ENCODE data around the gene FHDC1.

The FHDC1 gene

GRCh38 chr4:152937336-152938236 lies 1.5 kb downstream of the FHDC1 start:
- no peak for TF ChIP-seq FOXP2 (optimal IDR thresholded peaks at IDR 0.05; ENCODE audit: control extremely low read depth, extremely low read length, insufficient read depth)
- no peak for TF ChIP-seq EZH2 (IDR thresholded peaks at IDR 0.05)
- TF ChIP-seq POLR2AphosphoS5 (IDR thresholded peaks at IDR 0.05; ENCODE audit: borderline replicate concordance, low read depth, low read length), result no peak
- DNase-seq (ENCODE audit: low read depth, low spot score), result no peak
- no peaks in the 10 kb centered on the region for H3K9me3 ChIP-seq (ENCODE audit: low read depth, low read length)
- no peak overlapping the region for H3K27ac ChIP-seq
- H3K36me3 ChIP-seq (ENCODE audit: insufficient read depth, low read length), result no peaks in the 10 kb centered on the region
- no peak overlapping the region for H3K9ac ChIP-seq (ENCODE audit: insufficient read length)
- H3K4me3 ChIP-seq, result peak overlapping the region; percentile 81

DNA sequence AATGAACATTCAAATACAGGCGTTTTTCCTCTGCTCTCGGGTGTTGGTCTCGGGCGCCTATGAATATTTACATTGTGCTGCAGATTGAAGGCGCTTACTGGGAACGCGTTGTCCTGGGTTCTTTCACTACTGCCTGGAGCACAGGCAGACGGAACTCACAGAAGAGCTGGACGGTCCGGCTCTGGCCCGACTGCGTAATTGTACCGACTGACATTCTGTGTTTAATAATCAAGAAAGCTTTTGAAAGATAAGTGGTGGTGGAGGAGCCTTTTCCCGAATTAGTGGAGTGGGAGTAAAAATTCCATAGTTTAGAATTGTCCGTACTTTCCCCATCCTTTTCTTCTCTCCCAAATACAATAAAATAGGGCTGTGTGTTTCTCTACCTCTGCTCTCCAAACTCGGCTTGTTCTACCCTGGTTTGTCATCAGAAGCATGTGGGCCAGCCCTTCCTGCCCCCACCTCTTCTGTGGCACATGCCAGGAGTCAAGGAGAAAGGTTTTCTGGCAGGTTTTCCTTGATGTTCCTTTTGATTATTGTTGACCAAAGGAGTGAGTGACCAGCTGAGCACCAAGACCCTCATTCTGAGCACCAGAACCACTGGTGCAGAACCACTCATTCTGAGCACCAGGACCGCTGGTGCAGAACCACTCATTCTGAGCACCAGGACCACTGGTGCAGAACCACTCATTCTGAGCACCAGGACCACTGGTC lies 2.3 kb downstream of the FHDC1 start:
- Histone ChIP-seq H3K36me3 (ENCODE audit: insufficient read depth, low read length) (no peaks in the 10 kb centered on the region), H3K4me3 (peak overlapping the region; percentile 81), H3K27ac (no peak overlapping the region), H3K9ac (ENCODE audit: insufficient read length) (no peak overlapping the region), H3K9me3 (ENCODE audit: low read depth, low read length) (no peaks in the 10 kb centered on the region)
- TF ChIP-seq EZH2 (IDR thresholded peaks at IDR 0.05) (peak; percentile 71), FOXP2 (optimal IDR thresholded peaks at IDR 0.05; ENCODE audit: control extremely low read depth, extremely low read length, insufficient read depth) (no peak)
- DNase-seq (ENCODE audit: low read depth, low spot score), result no peak

DNA sequence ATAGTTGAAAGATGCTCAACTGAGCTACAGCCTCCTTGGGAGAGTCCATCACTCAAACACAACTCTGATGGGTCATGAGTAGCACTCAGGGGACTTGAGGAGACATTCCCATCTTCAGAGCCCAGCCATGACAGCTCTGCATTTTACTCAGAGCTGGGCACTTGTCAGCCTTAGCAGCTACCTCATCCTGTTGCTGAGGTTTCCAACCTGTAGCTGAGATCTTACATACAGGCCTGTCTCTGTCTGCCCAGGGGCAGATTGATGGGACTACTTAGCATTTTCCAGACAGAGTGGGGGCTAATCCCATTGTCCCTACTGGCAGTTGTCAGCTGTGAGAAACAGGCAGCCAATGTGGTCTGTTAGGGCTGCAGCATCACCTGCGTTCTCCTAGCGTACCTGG lies 3.5 kb downstream of the FHDC1 start:
- no peak overlapping the region for H3K4me3 ChIP-seq
- no peak overlapping the region for H3K9ac ChIP-seq (ENCODE audit: insufficient read length)
- DNase-seq (ENCODE audit: low read depth, low spot score), result no peak
- no peaks in the 10 kb centered on the region for H3K9me3 ChIP-seq (ENCODE audit: low read depth, low read length)
- TF ChIP-seq EZH2 (IDR thresholded peaks at IDR 0.05) (no peak), POLR2AphosphoS5 (IDR thresholded peaks at IDR 0.05; ENCODE audit: borderline replicate concordance, low read depth, low read length) (no peak), FOXP2 (optimal IDR thresholded peaks at IDR 0.05; ENCODE audit: control extremely low read depth, extremely low read length, insufficient read depth) (no peak)
- no peaks in the 10 kb centered on the region for H3K36me3 ChIP-seq (ENCODE audit: insufficient read depth, low read length)
- H3K27ac ChIP-seq, result no peak overlapping the region

DNA sequence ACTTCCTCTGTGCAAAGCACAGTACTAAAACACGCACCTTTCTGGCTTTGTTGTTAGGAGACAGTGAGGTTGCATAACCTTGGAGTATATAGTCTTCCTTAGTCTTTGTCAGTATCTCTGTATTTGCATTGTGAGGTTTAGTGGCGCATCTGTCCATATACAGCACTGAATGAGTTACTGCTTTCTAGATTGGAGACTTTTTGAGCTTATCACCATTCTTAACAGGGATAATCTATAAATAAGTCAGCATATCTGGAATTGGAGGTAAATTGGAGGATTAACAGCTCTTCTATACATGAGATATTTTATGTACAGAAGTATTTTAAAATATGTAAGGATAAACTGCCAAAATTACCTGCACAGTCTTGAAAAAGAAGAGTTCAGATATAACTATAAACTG lies 4.3 kb downstream of the FHDC1 start:
- H3K9me3 ChIP-seq (ENCODE audit: low read depth, low read length), result no peaks in the 10 kb centered on the region
- H3K9ac ChIP-seq (ENCODE audit: insufficient read length), result no peak overlapping the region
- no peaks in the 10 kb centered on the region for H3K36me3 ChIP-seq (ENCODE audit: insufficient read depth, low read length)
- H3K4me3 ChIP-seq, result no peak overlapping the region
- no peak overlapping the region for H3K27ac ChIP-seq
- TF ChIP-seq POLR2AphosphoS5 (IDR thresholded peaks at IDR 0.05; ENCODE audit: borderline replicate concordance, low read depth, low read length) (no peak), EZH2 (IDR thresholded peaks at IDR 0.05) (no peak), FOXP2 (optimal IDR thresholded peaks at IDR 0.05; ENCODE audit: control extremely low read depth, extremely low read length, insufficient read depth) (no peak)
- no peak for DNase-seq (ENCODE audit: low read depth, low spot score)

- no peak overlapping the region for H3K4me3 ChIP-seq
- no peak overlapping the region for H3K27ac ChIP-seq
- DNase-seq (ENCODE audit: low read depth, low spot score), result no peak
Measured at GRCh38 chr4:152941411-152941810, 5.3 kb downstream of the FHDC1 start.

GRCh38 chr4:152942346-152942745 lies 6.2 kb downstream of the FHDC1 start:
- DNase-seq (ENCODE audit: low read depth, low spot score), result no peak
- no peak overlapping the region for H3K9ac ChIP-seq (ENCODE audit: insufficient read length)
- no peak for TF ChIP-seq POLR2AphosphoS5 (IDR thresholded peaks at IDR 0.05; ENCODE audit: borderline replicate concordance, low read depth, low read length)
- TF ChIP-seq EZH2 (IDR thresholded peaks at IDR 0.05), result no peak
- TF ChIP-seq FOXP2 (optimal IDR thresholded peaks at IDR 0.05; ENCODE audit: control extremely low read depth, extremely low read length, insufficient read depth), result no peak
- H3K36me3 ChIP-seq (ENCODE audit: insufficient read depth, low read length), result no peaks in the 10 kb centered on the region
- H3K9me3 ChIP-seq (ENCODE audit: low read depth, low read length), result no peaks in the 10 kb centered on the region
- H3K27ac ChIP-seq, result no peak overlapping the region
- H3K4me3 ChIP-seq, result no peak overlapping the region

More at GRCh38 chr4:152941411-152941810, 5.3 kb downstream of the FHDC1 start:
- no peaks in the 10 kb centered on the region for H3K36me3 ChIP-seq (ENCODE audit: insufficient read depth, low read length)
- no peak overlapping the region for H3K9ac ChIP-seq (ENCODE audit: insufficient read length)
- no peak for TF ChIP-seq FOXP2 (optimal IDR thresholded peaks at IDR 0.05; ENCODE audit: control extremely low read depth, extremely low read length, insufficient read depth)
- H3K9me3 ChIP-seq (ENCODE audit: low read depth, low read length), result no peaks in the 10 kb centered on the region

DNA sequence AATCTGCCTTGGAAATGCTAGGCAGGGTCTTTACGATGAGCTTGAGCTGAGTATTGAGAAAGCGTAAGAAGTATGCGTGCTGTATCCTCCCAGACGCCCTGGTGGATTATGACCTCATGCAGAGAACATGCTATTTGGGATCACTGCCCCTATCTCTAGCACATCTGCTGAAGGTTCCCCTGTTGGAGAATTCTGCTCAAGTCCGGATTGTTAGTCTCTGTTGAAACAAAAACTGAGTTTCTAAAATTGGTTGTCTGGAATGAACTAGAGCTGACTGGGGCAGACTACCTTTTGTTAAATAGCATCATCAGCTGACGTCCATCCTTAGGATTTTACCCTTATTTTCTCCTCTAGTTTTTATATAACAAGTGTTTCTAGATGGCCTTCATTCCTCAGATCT lies 7.5 kb downstream of the FHDC1 start:
- no peak overlapping the region for H3K27ac ChIP-seq
- no peak overlapping the region for H3K9ac ChIP-seq (ENCODE audit: insufficient read length)
- H3K4me3 ChIP-seq, result no peak overlapping the region
- no peaks in the 10 kb centered on the region for H3K9me3 ChIP-seq (ENCODE audit: low read depth, low read length)
- no peaks in the 10 kb centered on the region for H3K36me3 ChIP-seq (ENCODE audit: insufficient read depth, low read length)
- TF ChIP-seq EZH2 (IDR thresholded peaks at IDR 0.05) (no peak), FOXP2 (optimal IDR thresholded peaks at IDR 0.05; ENCODE audit: control extremely low read depth, extremely low read length, insufficient read depth) (no peak)
- DNase-seq (ENCODE audit: low read depth, low spot score), result no peak

DNA sequence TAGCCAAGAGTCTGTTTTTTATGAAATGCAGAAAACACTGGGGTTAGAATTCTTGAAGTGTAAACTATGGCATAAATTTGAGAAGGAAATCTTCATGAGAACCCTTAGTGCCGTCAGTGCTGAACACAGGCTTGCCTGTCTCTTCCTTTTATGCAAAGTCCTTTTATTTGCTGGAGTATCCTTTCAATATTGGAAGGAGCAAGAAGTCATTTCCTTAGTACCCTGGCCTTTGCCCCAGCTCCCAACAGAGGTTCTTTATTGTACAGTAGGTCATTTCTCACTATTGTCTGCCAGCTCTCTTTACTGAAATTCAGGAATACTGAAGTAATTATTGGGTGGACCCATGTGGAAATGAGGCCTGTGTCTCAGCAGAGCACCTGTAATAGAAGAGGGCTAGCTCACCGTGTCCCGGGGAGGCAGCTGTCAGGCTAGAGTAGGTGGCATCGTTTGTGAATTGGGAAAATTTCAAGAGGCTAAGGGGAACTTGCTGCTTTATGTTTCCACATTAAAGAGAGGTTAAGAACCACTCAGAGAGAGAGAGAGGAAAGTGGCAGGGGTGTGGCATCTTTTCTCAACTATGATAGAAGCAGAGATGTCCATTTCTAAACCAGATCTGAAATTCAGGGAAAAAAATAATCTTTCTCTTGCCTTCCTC lies 8.7 kb downstream of the FHDC1 start:
- Histone ChIP-seq H3K9ac (ENCODE audit: insufficient read length) (no peak overlapping the region), H3K4me3 (no peak overlapping the region), H3K27ac (no peak overlapping the region), H3K9me3 (ENCODE audit: low read depth, low read length) (no peaks in the 10 kb centered on the region), H3K36me3 (ENCODE audit: insufficient read depth, low read length) (no peaks in the 10 kb centered on the region)
- no peak for DNase-seq (ENCODE audit: low read depth, low spot score)
- TF ChIP-seq EZH2 (IDR thresholded peaks at IDR 0.05), result no peak
- no peak for TF ChIP-seq FOXP2 (optimal IDR thresholded peaks at IDR 0.05; ENCODE audit: control extremely low read depth, extremely low read length, insufficient read depth)
- TF ChIP-seq POLR2AphosphoS5 (IDR thresholded peaks at IDR 0.05; ENCODE audit: borderline replicate concordance, low read depth, low read length), result no peak

All from SK-N-MC (cell line).